MM.1S (cell line): ENCODE data around the gene ITPR3.

Experiments used
- DNase-seq: peaks from one replicate; pipeline ENCODE4 v3.0.0-alpha.2; 2015
- H2AFZ ChIP-seq: fragments of 300-600 bp; sonication (generic); 2 replicates; pipeline ENCODE4 v1.6.0; 2016; ENCODE audit warnings: antibody characterized with exemption, low read length
- H3F3A ChIP-seq: fragments of 300-600 bp; sonication (generic); 2 replicates; pipeline ENCODE4 v1.6.1; 2016; ENCODE audit warnings: mild to moderate bottlenecking, antibody characterized with exemption, low read length, moderate library complexity, mixed read lengths; ENCODE audit not compliant: insufficient read depth
- H3K27ac ChIP-seq: fragments of 300-600 bp; sonication (generic); 2 replicates; pipeline ENCODE4 v1.5.1; 2016; ENCODE audit warnings: mild to moderate bottlenecking, low read length
- H3K27me3 ChIP-seq: fragments of 300-600 bp; sonication (generic); replicated peaks from 2 replicates; pipeline ENCODE4 v1.6.0; 2016; ENCODE audit warnings: low read length; ENCODE audit not compliant: insufficient read depth
- H3K36me3 ChIP-seq: fragments of 300-600 bp; sonication (generic); replicated peaks from 2 replicates; pipeline ENCODE4 v1.6.1; 2016; ENCODE audit warnings: mild to moderate bottlenecking, low read length, mixed read lengths; ENCODE audit not compliant: insufficient read depth
- H3K4me1 ChIP-seq: fragments of 300-600 bp; sonication (generic); 2 replicates; pipeline ENCODE4 v1.6.1; 2016; ENCODE audit warnings: low read length, mixed read lengths
- H3K4me2 ChIP-seq: fragments of 300-600 bp; sonication (generic); 2 replicates; pipeline ENCODE4 v1.6.0; 2016; ENCODE audit warnings: low read depth, low read length
- H3K4me3 ChIP-seq: fragments of 300-600 bp; sonication (generic); 2 replicates; pipeline ENCODE4 v1.5.1; 2016; ENCODE audit warnings: low read length, mixed read lengths
- H3K79me2 ChIP-seq: fragments of 300-600 bp; sonication (generic); 2 replicates; pipeline ENCODE4 v1.6.1; 2016; ENCODE audit warnings: mixed run types, low read length, mixed read lengths
- H3K9ac ChIP-seq: fragments of 300-600 bp; sonication (generic); 2 replicates; pipeline ENCODE4 v1.6.1; 2016; ENCODE audit warnings: low read length, mixed read lengths
- H3K9me2 ChIP-seq: fragments of 300-600 bp; sonication (generic); replicated peaks from 2 replicates; pipeline ENCODE4 v1.6.1; 2016; ENCODE audit warnings: mild to moderate bottlenecking, low read length, mixed read lengths; ENCODE audit not compliant: insufficient read depth
- H3K9me3 ChIP-seq: fragments of 300-600 bp; sonication (generic); replicated peaks from 2 replicates; pipeline ENCODE4 v1.6.1; 2016; ENCODE audit warnings: mild to moderate bottlenecking, low read length, mixed read lengths; ENCODE audit not compliant: insufficient read depth
- H4K20me1 ChIP-seq: fragments of 300-600 bp; sonication (generic); 2 replicates; pipeline ENCODE4 v1.6.1; 2016; ENCODE audit warnings: mild to moderate bottlenecking, low read length, moderate library complexity, mixed read lengths; ENCODE audit not compliant: insufficient read depth
- CTCF ChIP-seq: fragments of 300-600 bp; sonication (generic); IDR thresholded peaks from 2 replicates; pipeline ENCODE4 v1.5.1; 2016; ENCODE audit warnings: antibody characterized with exemption, low read length, mixed read lengths
- EZH2 ChIP-seq: fragments of 300-600 bp; sonication (generic); optimal IDR thresholded peaks from 2 replicates; pipeline ENCODE3; 2017; ENCODE audit warnings: low read depth, mild to moderate bottlenecking, antibody characterized with exemption, low read length, mixed read lengths
- EZH2phosphoT487 ChIP-seq: fragments of 300-600 bp; sonication (generic); IDR thresholded peaks from 2 replicates; pipeline ENCODE4 v1.6.1; 2018; ENCODE audit warnings: antibody characterized with exemption, low read length

ITPR3 gene

GRCh38 chr6:33729059-33729458 lies 107.9 kb downstream of the ITPR3 start:
- Histone ChIP-seq H4K20me1 (no peaks in the 10 kb centered on the region), H3K4me2 (no peak overlapping the region), H3K9ac (no peak overlapping the region), H3K4me3 (no peak overlapping the region), H2AFZ (no peak overlapping the region), H3K27ac (no peak overlapping the region), H3K27me3 (peaks cover 54% of the 10 kb centered on the region), H3K79me2 (no peaks in the 10 kb centered on the region), H3K36me3 (no peaks in the 10 kb centered on the region), H3F3A (no peaks in the 10 kb centered on the region), H3K9me3 (no peaks in the 10 kb centered on the region), H3K4me1 (no peaks in the 10 kb centered on the region), H3K9me2 (no peaks in the 10 kb centered on the region)
- no peak for DNase-seq
- TF ChIP-seq EZH2 (no peak), EZH2phosphoT487 (no peak), CTCF (no peak)

GRCh38 chr6:33730611-33731010 lies 109.5 kb downstream of the ITPR3 start:
- no peak overlapping the region for H2AFZ ChIP-seq
- H3K4me1 ChIP-seq = no peaks in the 10 kb centered on the region
- no peaks in the 10 kb centered on the region for H3K36me3 ChIP-seq
- no peaks in the 10 kb centered on the region for H3F3A ChIP-seq
- no peak overlapping the region for H3K9ac ChIP-seq
- no peaks in the 10 kb centered on the region for H3K9me3 ChIP-seq
- TF ChIP-seq CTCF (no peak), EZH2phosphoT487 (no peak)
- no peaks in the 10 kb centered on the region for H3K9me2 ChIP-seq
- DNase-seq = no peak
- no peak overlapping the region for H3K4me3 ChIP-seq
- no peaks in the 10 kb centered on the region for H3K79me2 ChIP-seq
- H3K27ac ChIP-seq = no peak overlapping the region
- H3K27me3 ChIP-seq = peaks cover 40% of the 10 kb centered on the region
- H4K20me1 ChIP-seq = no peaks in the 10 kb centered on the region
- no peak overlapping the region for H3K4me2 ChIP-seq

- H3K9me3 ChIP-seq = no peaks in the 10 kb centered on the region
- no peak overlapping the region for H3K9ac ChIP-seq
- H3K9me2 ChIP-seq = no peaks in the 10 kb centered on the region
- no peaks in the 10 kb centered on the region for H3F3A ChIP-seq
- no peak for DNase-seq
- no peaks in the 10 kb centered on the region for H3K4me1 ChIP-seq
- H3K36me3 ChIP-seq = no peaks in the 10 kb centered on the region
- no peak overlapping the region for H3K27ac ChIP-seq
- H4K20me1 ChIP-seq = no peaks in the 10 kb centered on the region
- H3K4me3 ChIP-seq = no peak overlapping the region
- no peak overlapping the region for H3K4me2 ChIP-seq
- TF ChIP-seq EZH2 = no peak
- no peak for TF ChIP-seq EZH2phosphoT487
- TF ChIP-seq CTCF = no peak
- H3K27me3 ChIP-seq = peaks cover 36% of the 10 kb centered on the region
- H2AFZ ChIP-seq = no peak overlapping the region
- no peaks in the 10 kb centered on the region for H3K79me2 ChIP-seq
These were observed 109.9 kb downstream of the ITPR3 start for GRCh38 chr6:33731035-33731434.
